ENCODE results near the gene SPTLC3. TPM values are rescaled to one million over a fixed set of nuclear protein-coding genes. Genes with fewer than 3 reads are reported as not detected.

Gene SPTLC3
- total RNA-seq, 1 donor from 2014 or later = 0.41 TPM

- H3K4me3 Mint-ChIP-seq (ENCODE audit: unreplicated experiment) = no peak overlapping the region
- H3K27ac Mint-ChIP-seq (ENCODE audit: unreplicated experiment) = no peak overlapping the region
- no peaks in the 10 kb centered on the region for H3K9me3 Mint-ChIP-seq (ENCODE audit: unreplicated experiment)
- no peak for TF ChIP-seq CTCF (IDR thresholded peaks at IDR 0.05; ENCODE audit: unreplicated experiment)
- no peaks in the 10 kb centered on the region for H3K27me3 Mint-ChIP-seq (ENCODE audit: unreplicated experiment)
- no peak for DNase-seq (ENCODE audit: low spot score)
- H3K36me3 Mint-ChIP-seq (ENCODE audit: low read depth, unreplicated experiment) = no peaks in the 10 kb centered on the region
- H3K4me1 Mint-ChIP-seq (ENCODE audit: unreplicated experiment) = peaks cover 14% of the 10 kb centered on the region
Measured at GRCh38 chr20:13149371-13150105, 140.8 kb downstream of the SPTLC3 start.

GRCh38 chr20:13158369-13158768, 149.6 kb downstream of the SPTLC3 start:
- no peaks in the 10 kb centered on the region for H3K27me3 Mint-ChIP-seq (ENCODE audit: unreplicated experiment)

GRCh38 chr20:13159889-13160288, 151.1 kb downstream of the SPTLC3 start:
- Mint-ChIP-seq H3K27me3 (ENCODE audit: unreplicated experiment) (no peaks in the 10 kb centered on the region), H3K27ac (ENCODE audit: unreplicated experiment) (no peak overlapping the region), H3K4me1 (ENCODE audit: unreplicated experiment) (peaks cover 5% of the 10 kb centered on the region), H3K4me3 (ENCODE audit: unreplicated experiment) (no peak overlapping the region), H3K9me3 (ENCODE audit: unreplicated experiment) (no peaks in the 10 kb centered on the region), H3K36me3 (ENCODE audit: low read depth, unreplicated experiment) (no peaks in the 10 kb centered on the region)
- DNase-seq (ENCODE audit: low spot score) = no peak
- no peak for TF ChIP-seq CTCF (IDR thresholded peaks at IDR 0.05; ENCODE audit: unreplicated experiment)

More at GRCh38 chr20:13158369-13158768, 149.6 kb downstream of the SPTLC3 start:
- DNase-seq (ENCODE audit: low spot score) = no peak
- no peaks in the 10 kb centered on the region for H3K9me3 Mint-ChIP-seq (ENCODE audit: unreplicated experiment)
- H3K27ac Mint-ChIP-seq (ENCODE audit: unreplicated experiment) = no peak overlapping the region
- no peak for TF ChIP-seq CTCF (IDR thresholded peaks at IDR 0.05; ENCODE audit: unreplicated experiment)
- H3K4me1 Mint-ChIP-seq (ENCODE audit: unreplicated experiment) = no peaks in the 10 kb centered on the region
- no peaks in the 10 kb centered on the region for H3K36me3 Mint-ChIP-seq (ENCODE audit: low read depth, unreplicated experiment)
- H3K4me3 Mint-ChIP-seq (ENCODE audit: unreplicated experiment) = no peak overlapping the region

GRCh38 chr20:13165203-13165602, 156.4 kb downstream of the SPTLC3 start:
- H3K4me1 Mint-ChIP-seq (ENCODE audit: unreplicated experiment) = peaks cover 8% of the 10 kb centered on the region
- TF ChIP-seq CTCF (IDR thresholded peaks at IDR 0.05; ENCODE audit: unreplicated experiment) = no peak
- peaks cover 2% of the 10 kb centered on the region for H3K27me3 Mint-ChIP-seq (ENCODE audit: unreplicated experiment)
- no peak overlapping the region for H3K27ac Mint-ChIP-seq (ENCODE audit: unreplicated experiment)
- no peaks in the 10 kb centered on the region for H3K36me3 Mint-ChIP-seq (ENCODE audit: low read depth, unreplicated experiment)
- no peak for DNase-seq (ENCODE audit: low spot score)
- H3K9me3 Mint-ChIP-seq (ENCODE audit: unreplicated experiment) = no peaks in the 10 kb centered on the region
- H3K4me3 Mint-ChIP-seq (ENCODE audit: unreplicated experiment) = no peak overlapping the region

GRCh38 chr20:13166011-13166410, 157.2 kb downstream of the SPTLC3 start:
- H3K36me3 Mint-ChIP-seq (ENCODE audit: low read depth, unreplicated experiment) = no peaks in the 10 kb centered on the region
- H3K27me3 Mint-ChIP-seq (ENCODE audit: unreplicated experiment) = peaks cover 2% of the 10 kb centered on the region
- no peak for DNase-seq (ENCODE audit: low spot score)
- H3K27ac Mint-ChIP-seq (ENCODE audit: unreplicated experiment) = no peak overlapping the region
- no peaks in the 10 kb centered on the region for H3K9me3 Mint-ChIP-seq (ENCODE audit: unreplicated experiment)
- H3K4me3 Mint-ChIP-seq (ENCODE audit: unreplicated experiment) = no peak overlapping the region
- peaks cover 8% of the 10 kb centered on the region for H3K4me1 Mint-ChIP-seq (ENCODE audit: unreplicated experiment)
- no peak for TF ChIP-seq CTCF (IDR thresholded peaks at IDR 0.05; ENCODE audit: unreplicated experiment)
